ENCODE results near the gene C1orf21.

- TF ChIP-seq FOXK2 (IDR thresholded peaks at IDR 0.05): no peak
- no peak for TF ChIP-seq TARDBP (IDR thresholded peaks at IDR 0.05)
- TF ChIP-seq ARNT (IDR thresholded peaks at IDR 0.05): no peak
- no peak for TF ChIP-seq FOXA1 (IDR thresholded peaks at IDR 0.05)
- TF ChIP-seq BHLHE40 (IDR thresholded peaks at IDR 0.05; ENCODE audit: borderline replicate concordance): no peak
- TF ChIP-seq, protein P1, sequence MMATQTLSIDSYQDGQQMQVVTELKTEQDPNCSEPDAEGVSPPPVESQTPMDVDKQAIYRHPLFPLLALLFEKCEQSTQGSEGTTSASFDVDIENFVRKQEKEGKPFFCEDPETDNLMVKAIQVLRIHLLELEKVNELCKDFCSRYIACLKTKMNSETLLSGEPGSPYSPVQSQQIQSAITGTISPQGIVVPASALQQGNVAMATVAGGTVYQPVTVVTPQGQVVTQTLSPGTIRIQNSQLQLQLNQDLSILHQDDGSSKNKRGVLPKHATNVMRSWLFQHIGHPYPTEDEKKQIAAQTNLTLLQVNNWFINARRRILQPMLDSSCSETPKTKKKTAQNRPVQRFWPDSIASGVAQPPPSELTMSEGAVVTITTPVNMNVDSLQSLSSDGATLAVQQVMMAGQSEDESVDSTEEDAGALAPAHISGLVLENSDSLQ (IDR thresholded peaks at IDR 0.05): no peak
- no peak for TF ChIP-seq FOXM1 (IDR thresholded peaks at IDR 0.05; ENCODE audit: borderline replicate concordance)
- no peak for TF ChIP-seq SUZ12 (IDR thresholded peaks at IDR 0.05)
These were observed 234.4 kb downstream of the C1orf21 start for GRCh38 chr1:184621260-184621659.

Measured in HEK293T (cell line).